ENCODE measurements around the gene TANC1. TPM values are rescaled to one million over a fixed set of nuclear protein-coding genes. Genes with fewer than 3 reads are reported as not detected.

Gene TANC1
- total RNA-seq, 4 donors from 2014 or later = 34.5 to 125 (median 47.0) TPM

GRCh38 chr2:159051661-159052060 is 83.2 kb downstream of the TANC1 start:
- DNase-seq = no peak
- H3K36me3 ChIP-seq = no peaks in the 10 kb centered on the region
- TF ChIP-seq POLR2AphosphoS5 (IDR thresholded peaks at IDR 0.05) = no peak
- TF ChIP-seq CTCF (IDR thresholded peaks at IDR 0.05) = no peak
- TF ChIP-seq EP300 (IDR thresholded peaks at IDR 0.05; ENCODE audit: low read depth) = no peak
- no peak for TF ChIP-seq POLR2A (IDR thresholded peaks at IDR 0.05)
- H3K4me3 ChIP-seq = no peak overlapping the region
- no peaks in the 10 kb centered on the region for H3K27me3 ChIP-seq
- peak overlapping the region; percentile 13 to 54 (median 28) for H3K27ac ChIP-seq
- in situ Hi-C loops (cut with MboI; ENCODE audit: low pct_ligation_motif_present in 1 of 4, low pct_unique_long_range_greater_than_20kb in 1 of 4, low sequenced_read_pairs in 3 of 4) = no loop called here
- peaks cover 8 to 48% (median 22%) of the 10 kb centered on the region in 4 donors for H3K4me1 ChIP-seq
- H3K9me3 ChIP-seq = no peaks in the 10 kb centered on the region
- intact Hi-C loops (cut with DNase I; ENCODE audit: low total_unique reads) = no loop called here
- 43 to 61% methylated on average over 5 of the region's 5 CpGs for WGBS, 2 donors (ENCODE audit: low coverage in 1 of 2)

DNA sequence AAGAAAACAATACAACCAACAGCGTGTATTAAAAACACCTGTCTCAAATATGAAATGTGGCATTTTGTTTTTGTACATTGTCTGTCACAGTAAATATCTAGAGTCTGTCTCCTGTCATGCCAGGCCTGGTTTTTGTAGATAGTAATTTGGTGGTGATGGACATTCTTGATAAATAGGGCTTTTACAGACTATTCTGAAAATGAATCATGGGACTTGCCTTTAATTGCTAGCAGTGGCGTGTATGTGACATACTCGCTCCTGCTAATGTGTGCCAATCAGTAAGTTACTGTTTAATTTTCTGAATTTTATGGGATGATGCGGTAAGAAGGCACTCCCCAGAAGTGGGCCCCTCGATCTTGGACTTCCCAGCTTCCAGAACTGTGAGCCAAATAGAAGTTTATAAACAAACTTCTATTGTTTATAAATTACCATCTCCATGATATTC is 83.7 kb downstream of the TANC1 start:
- H3K27ac ChIP-seq = peak overlapping the region; percentile 13 to 54 (median 28)
- no peaks in the 10 kb centered on the region for H3K36me3 ChIP-seq
- H3K9me3 ChIP-seq = no peaks in the 10 kb centered on the region
- H3K4me1 ChIP-seq = peaks cover 8 to 43% (median 22%) of the 10 kb centered on the region in 4 donors
- H3K4me3 ChIP-seq = no peak overlapping the region
- H3K27me3 ChIP-seq = no peaks in the 10 kb centered on the region
- intact Hi-C loops (cut with DNase I; ENCODE audit: low total_unique reads) = no loop called here
- TF ChIP-seq POLR2AphosphoS5 (IDR thresholded peaks at IDR 0.05) (no peak), POLR2A (IDR thresholded peaks at IDR 0.05) (no peak), EP300 (IDR thresholded peaks at IDR 0.05; ENCODE audit: low read depth) (no peak), CTCF (IDR thresholded peaks at IDR 0.05) (no peak)
- no peak for DNase-seq
- in situ Hi-C loops (cut with MboI; ENCODE audit: low pct_ligation_motif_present in 1 of 4, low pct_unique_long_range_greater_than_20kb in 1 of 4, low sequenced_read_pairs in 3 of 4) = no loop called here
- WGBS, 2 donors (ENCODE audit: low coverage in 1 of 2) = 32 to 43% methylated on average over 5 of the region's 5 CpGs

DNA sequence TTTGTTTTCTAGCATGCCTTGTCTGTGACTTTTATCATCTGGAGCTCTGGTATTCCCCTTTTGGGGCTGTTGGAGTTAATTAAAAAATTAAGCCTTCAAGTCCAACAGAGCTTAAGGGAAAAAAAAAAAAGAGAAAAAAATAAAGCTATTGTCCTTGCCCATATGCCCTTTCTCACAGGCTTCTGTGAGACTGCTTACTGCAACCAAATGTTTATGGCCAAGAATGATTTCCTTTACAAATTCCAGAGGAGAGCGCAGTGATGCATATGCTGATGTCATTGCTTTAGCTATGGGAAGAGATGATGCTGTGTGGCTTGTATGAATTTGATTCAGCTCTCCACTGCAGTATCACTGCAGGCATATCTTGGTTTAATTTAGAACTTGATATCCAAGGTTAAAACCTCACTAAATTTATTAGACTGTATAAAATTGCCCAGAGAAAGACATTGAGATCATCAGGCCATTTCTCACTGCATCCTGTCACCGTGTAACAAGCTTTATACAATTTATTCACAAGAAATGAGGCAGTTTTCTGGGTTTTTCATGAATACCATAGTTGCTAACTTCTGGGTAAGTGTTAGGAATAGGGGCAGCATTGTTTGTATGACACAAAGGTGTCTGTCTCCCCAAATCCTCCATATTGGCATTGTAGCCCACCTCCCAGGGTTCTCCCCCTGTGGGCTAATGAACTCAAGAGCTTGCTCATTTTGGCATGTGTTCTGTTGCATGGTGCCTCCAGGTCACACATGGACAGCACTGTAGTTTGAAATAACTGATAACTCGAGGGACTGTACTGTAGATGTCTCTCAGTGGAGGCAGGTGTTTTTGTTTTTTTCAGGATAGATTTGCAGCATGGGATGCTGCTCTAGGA is 85.0 kb downstream of the TANC1 start:
- DNase-seq = no peak
- Histone ChIP-seq H3K27ac (peak overlapping the region in 2 of 4 donors; percentile 42 to 54), H3K27me3 (no peaks in the 10 kb centered on the region), H3K36me3 (no peaks in the 10 kb centered on the region), H3K9me3 (no peaks in the 10 kb centered on the region), H3K4me3 (no peak overlapping the region), H3K4me1 (peaks cover 8 to 38% (median 22%) of the 10 kb centered on the region in 4 donors)
- 60 to 70% methylated on average over 2 to 3 of the region's 3 CpGs for WGBS, 2 donors (ENCODE audit: low coverage in 1 of 2)
- in situ Hi-C loops (cut with MboI; ENCODE audit: low pct_ligation_motif_present in 1 of 4, low pct_unique_long_range_greater_than_20kb in 1 of 4, low sequenced_read_pairs in 3 of 4) = no loop called here
- TF ChIP-seq CTCF (IDR thresholded peaks at IDR 0.05) = no peak
- no peak for TF ChIP-seq EP300 (IDR thresholded peaks at IDR 0.05; ENCODE audit: low read depth)
- peak in 1 of 3 donors; percentile 14 for TF ChIP-seq POLR2AphosphoS5 (IDR thresholded peaks at IDR 0.05)
- intact Hi-C loops (cut with DNase I; ENCODE audit: low total_unique reads) = no loop called here

DNA sequence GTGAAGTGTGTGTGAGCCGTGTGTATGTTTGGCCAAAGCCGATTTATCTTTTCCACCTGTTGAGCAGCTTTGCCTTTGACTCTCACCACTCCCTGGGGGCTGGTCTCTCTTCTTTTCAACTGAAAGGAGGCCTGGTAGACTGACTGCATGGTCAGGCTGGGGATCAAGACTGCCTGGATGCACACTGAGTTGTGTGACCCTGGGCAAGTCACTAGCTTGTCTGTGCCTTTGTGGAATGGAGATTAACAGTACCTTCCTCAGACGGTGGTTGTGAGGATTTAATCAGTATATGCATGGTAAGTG is 85.5 kb downstream of the TANC1 start:
- in situ Hi-C loops (cut with MboI; ENCODE audit: low pct_ligation_motif_present in 1 of 4, low pct_unique_long_range_greater_than_20kb in 1 of 4, low sequenced_read_pairs in 3 of 4) = no loop called here
- no peak for TF ChIP-seq EP300 (IDR thresholded peaks at IDR 0.05; ENCODE audit: low read depth)
- no peak for TF ChIP-seq CTCF (IDR thresholded peaks at IDR 0.05)
- TF ChIP-seq POLR2A (IDR thresholded peaks at IDR 0.05) = no peak
- TF ChIP-seq POLR2AphosphoS5 (IDR thresholded peaks at IDR 0.05) = no peak
- intact Hi-C loops (cut with DNase I; ENCODE audit: low total_unique reads) = no loop called here
- Histone ChIP-seq H3K4me3 (no peak overlapping the region), H3K36me3 (no peaks in the 10 kb centered on the region), H3K27ac (peak overlapping the region in 1 of 4 donors; percentile 10), H3K9me3 (no peaks in the 10 kb centered on the region), H3K4me1 (peaks cover 8 to 38% (median 22%) of the 10 kb centered on the region in 4 donors), H3K27me3 (no peaks in the 10 kb centered on the region)
- WGBS, 2 donors (ENCODE audit: low coverage in 1 of 2) = 66 to 80% methylated on average over 2 to 3 of the region's 3 CpGs
- DNase-seq = no peak

Measured in transverse colon (tissue), 4 donors.